Mucosa of descending colon (tissue), 3 donors: Measurements from ENCODE around the gene AQP6. TPM values are rescaled to one million over a fixed set of nuclear protein-coding genes. Genes with fewer than 3 reads are reported as not detected.

Source experiments
- ATAC-seq: fragments of 200-7000 bp; cut with Tn5 transposase; one replicate; pipeline ENCODE4 v1.9.1; 2020; ENCODE audit warnings: mild to moderate bottlenecking, moderate library complexity
- DNase-seq, 3 donors: peaks; one replicate each; pipeline ENCODE4 v3.0.0-alpha.2; 2020
- H3K36me3 ChIP-seq: fragments of 200-600 bp; one replicate; pipeline ENCODE4 v1.8.0; 2021; ENCODE audit warnings: low read depth, mild to moderate bottlenecking
- H3K4me1 ChIP-seq: fragments of 200-600 bp; one replicate; pipeline ENCODE4 v1.8.0; 2021; ENCODE audit warnings: low read depth, mild to moderate bottlenecking
- H3K4me3 ChIP-seq: fragments of 200-600 bp; one replicate; pipeline ENCODE4 v1.8.0; 2021; ENCODE audit warnings: mild to moderate bottlenecking
- H3K9me3 ChIP-seq: fragments of 200-600 bp; one replicate; pipeline ENCODE4 v1.8.0; 2021; ENCODE audit warnings: mild to moderate bottlenecking
- CTCF ChIP-seq: fragments of 200-600 bp; IDR thresholded peaks from one replicate; pipeline ENCODE4 v1.8.0; 2022; ENCODE audit warnings: antibody characterized with exemption, mild to moderate bottlenecking
- intact Hi-C, 2 donors: fragments of 100-400 bp; cut with DNase I in 1 of 2; cut with micrococcal nuclease in 1 of 2; formaldehyde crosslinking; loops; one replicate each; pipeline versions ENCODE4 v1.11.0 to v1.11.1; 2022; cut with DNase I, micrococcal nuclease
- total RNA-seq, 3 donors: library from RNA; stranded (reverse); fragmentation: NEBNext Ultra II Directional in 2 of 3; extraction: Animal tissue kit (Norgen Biotek cat#: 25700) in 2 of 3; gene quantifications; one replicate each; pipeline versions ENCODE4 v1.2.1 to v1.2.4, GENCODE V29; 2021 to 2023
- donor health status: DM: no; HTN: no; CAD: no; lungs with moderate emphysema.
- donor health status: DM: no; HTN: no; CAD: no.
- donor health status: DM: no; HTN: yes; CAD: no.

The AQP6 gene
- total RNA-seq, 3 donors from 2014 or later = 0.54 TPM; not detected in 2

DNA sequence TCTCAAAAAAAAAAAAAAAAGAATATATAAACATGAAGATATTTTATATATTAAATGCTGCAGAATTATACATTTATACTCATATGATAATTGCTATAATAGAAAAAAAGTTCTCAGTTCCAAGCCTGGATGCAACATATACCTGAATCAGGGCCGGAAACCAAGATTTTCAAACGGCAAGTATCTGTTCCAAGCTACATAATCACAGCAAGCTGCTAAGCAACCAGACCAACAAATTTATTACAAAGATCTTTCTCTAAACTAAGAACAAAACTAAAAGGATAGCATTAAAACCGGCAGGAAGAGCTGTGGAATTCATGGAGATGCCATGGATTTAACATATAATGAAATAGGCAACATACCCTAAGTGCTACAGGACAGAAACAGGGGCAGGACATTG lies 45.4 kb downstream of the AQP6 start:
- Histone ChIP-seq H3K4me3 (no peak overlapping the region), H3K9me3 (no peaks in the 10 kb centered on the region), H3K4me1 (no peaks in the 10 kb centered on the region), H3K36me3 (no peaks in the 10 kb centered on the region)
- TF ChIP-seq CTCF = no peak
- intact Hi-C loops = no loop called here
- DNase-seq (no peak), ATAC-seq (no peak)

DNA sequence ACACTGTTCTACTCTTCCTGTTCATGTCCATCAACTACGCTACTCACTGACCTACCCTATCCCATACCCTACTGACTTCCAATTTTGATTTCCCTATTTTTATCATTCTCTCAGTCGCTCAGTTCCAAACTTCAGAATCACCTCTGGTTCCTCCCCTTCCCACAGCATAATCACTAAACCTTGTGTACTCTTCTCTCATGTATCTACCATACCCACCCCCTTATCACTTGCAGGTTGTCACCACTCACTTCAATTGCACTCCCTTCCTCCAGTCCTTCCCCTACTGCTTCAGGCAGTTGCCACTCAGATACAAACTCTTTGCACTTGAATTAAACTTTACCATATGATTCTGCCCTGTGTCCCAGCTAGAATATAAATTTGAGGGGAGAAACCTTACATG lies 46.2 kb downstream of the AQP6 start:
- Histone ChIP-seq H3K9me3 (no peaks in the 10 kb centered on the region), H3K4me1 (no peaks in the 10 kb centered on the region), H3K36me3 (no peaks in the 10 kb centered on the region), H3K4me3 (no peak overlapping the region)
- intact Hi-C loops = no loop called here
- DNase-seq (no peak), ATAC-seq (no peak)
- TF ChIP-seq CTCF = no peak

DNA sequence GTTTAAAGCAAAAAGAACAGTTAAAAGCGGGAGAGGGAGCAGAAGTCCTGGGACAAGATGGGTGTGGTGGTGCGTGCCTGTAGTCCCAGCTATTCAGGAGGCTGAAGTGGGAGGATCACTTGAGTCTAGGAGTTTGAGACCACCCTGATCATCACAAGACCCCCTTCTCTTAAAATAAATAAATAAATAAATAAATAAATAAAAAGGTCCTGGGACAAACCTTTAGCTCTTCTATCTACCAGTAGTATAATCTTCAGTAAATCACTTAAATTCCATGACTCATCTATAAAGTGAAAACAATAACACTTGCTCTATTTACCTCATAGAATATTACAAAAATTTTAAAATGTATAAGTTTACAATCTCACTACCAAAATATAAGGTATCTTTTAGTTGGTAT lies 46.8 kb downstream of the AQP6 start:
- Histone ChIP-seq H3K36me3 (no peaks in the 10 kb centered on the region), H3K9me3 (no peaks in the 10 kb centered on the region), H3K4me1 (peaks cover 5% of the 10 kb centered on the region), H3K4me3 (no peak overlapping the region)
- no peak for ATAC-seq
- DNase-seq = no peak
- intact Hi-C loops = no loop called here
- no peak for TF ChIP-seq CTCF

GRCh38 chr12:50021031-50021430 lies 48.3 kb downstream of the AQP6 start:
- Histone ChIP-seq H3K9me3 (no peaks in the 10 kb centered on the region), H3K36me3 (no peaks in the 10 kb centered on the region), H3K4me1 (peaks cover 9% of the 10 kb centered on the region), H3K4me3 (no peak overlapping the region)
- no peak for ATAC-seq
- DNase-seq = no peak
- no peak for TF ChIP-seq CTCF
- intact Hi-C loops = no loop called here

- intact Hi-C loops = no loop called here
- Histone ChIP-seq H3K36me3 (no peaks in the 10 kb centered on the region), H3K4me1 (peaks cover 9% of the 10 kb centered on the region), H3K4me3 (no peak overlapping the region), H3K9me3 (no peaks in the 10 kb centered on the region)
- no peak for ATAC-seq
- no peak for TF ChIP-seq CTCF
- no peak for DNase-seq
Measured at GRCh38 chr12:50022903-50023302, 50.2 kb downstream of the AQP6 start.

GRCh38 chr12:50024227-50024626 lies 51.5 kb downstream of the AQP6 start:
- no peak overlapping the region for H3K4me3 ChIP-seq
- ATAC-seq (no peak), DNase-seq (no peak)
- H3K9me3 ChIP-seq = no peaks in the 10 kb centered on the region
- intact Hi-C loops = no loop called here
- H3K36me3 ChIP-seq = no peaks in the 10 kb centered on the region
- peaks cover 9% of the 10 kb centered on the region for H3K4me1 ChIP-seq
- TF ChIP-seq CTCF = no peak
